OCI-LY1 (cell line): ENCODE results near the gene TDO2.

Experiments
- H2AFZ ChIP-seq: fragments of 200-600 bp; sonication (generic), shearing (Covaris generic); 2 replicates; pipeline ENCODE4 v1.6.0; 2014; ENCODE audit warnings: antibody characterized with exemption, mild to moderate bottlenecking, low read length
- H3F3A ChIP-seq: fragments of 200-600 bp; sonication (generic), shearing (Covaris generic); 2 replicates; pipeline ENCODE4 v1.6.0; 2014; ENCODE audit warnings: mild to moderate bottlenecking, antibody characterized with exemption, low read length, moderate library complexity; ENCODE audit not compliant: insufficient read depth
- H3K27ac ChIP-seq: fragments of 200-600 bp; sonication (generic); 2 replicates; pipeline ENCODE4 v1.5.1; 2014; ENCODE audit warnings: low read length, mixed run types, mild to moderate bottlenecking, low read depth; ENCODE audit not compliant: poor library complexity, severe bottlenecking
- H3K27me3 ChIP-seq: fragments of 200-600 bp; sonication (generic); 2 replicates; pipeline ENCODE4 v1.6.0; 2014; ENCODE audit warnings: antibody characterized with exemption, mild to moderate bottlenecking, low read length, moderate library complexity; ENCODE audit not compliant: insufficient read depth
- H3K36me3 ChIP-seq: fragments of 200-600 bp; sonication (generic); 2 replicates; pipeline ENCODE4 v1.6.1; 2014; ENCODE audit warnings: mild to moderate bottlenecking, antibody characterized with exemption, low read length, moderate library complexity, mixed read lengths; ENCODE audit not compliant: insufficient read depth
- H3K4me1 ChIP-seq: fragments of 200-600 bp; sonication (generic); 2 replicates; pipeline ENCODE4 v1.5.1; 2014; ENCODE audit warnings: mild to moderate bottlenecking, low read length, moderate library complexity; ENCODE audit not compliant: insufficient read depth, severe bottlenecking
- H3K4me2 ChIP-seq: fragments of 200-600 bp; sonication (generic), shearing (Covaris generic); 2 replicates; pipeline ENCODE4 v1.6.1; 2014; ENCODE audit warnings: low read length
- H3K4me3 ChIP-seq: fragments of 200-600 bp; sonication (generic); 2 replicates; pipeline ENCODE4 v1.5.1; 2014; ENCODE audit warnings: low read length, low read depth, mild to moderate bottlenecking, mixed read lengths; ENCODE audit not compliant: poor library complexity, severe bottlenecking
- H3K79me2 ChIP-seq: fragments of 200-600 bp; shearing (Covaris generic); 2 replicates; pipeline ENCODE4 v1.6.1; 2016; ENCODE audit warnings: mixed run types, low read length, mixed read lengths; ENCODE audit not compliant: insufficient read depth
- H3K9ac ChIP-seq: fragments of 200-600 bp; sonication (generic), shearing (Covaris generic); 2 replicates; pipeline ENCODE4 v1.6.1; 2014; ENCODE audit warnings: mild to moderate bottlenecking, low read length, mixed read lengths
- H3K9me2 ChIP-seq: fragments of 200-600 bp; sonication (generic), shearing (Covaris generic); 2 replicates; pipeline ENCODE4 v1.6.1; 2014; ENCODE audit warnings: low read depth, mild to moderate bottlenecking, low read length, mixed read lengths
- H3K9me3 ChIP-seq: fragments of 200-600 bp; shearing (Covaris generic); 2 replicates; pipeline ENCODE4 v1.6.1; 2014; ENCODE audit warnings: low read length, mixed read lengths
- H4K20me1 ChIP-seq: fragments of 200-600 bp; sonication (generic), shearing (Covaris generic); 2 replicates; pipeline ENCODE4 v1.6.0; 2016; ENCODE audit warnings: mild to moderate bottlenecking, low read length; ENCODE audit not compliant: insufficient read depth
- EZH2 ChIP-seq: fragments of 200-600 bp; sonication (generic), shearing (Covaris generic); IDR thresholded peaks from 2 replicates; pipeline ENCODE4 v1.8.0; 2017; ENCODE audit warnings: borderline replicate concordance, mixed run types, mild to moderate bottlenecking, antibody characterized with exemption, low read length, moderate library complexity, mixed read lengths
- TF ChIP-seq, protein P1 (sequence below): fragments of 200-600 bp; sonication (generic), shearing (Covaris generic); IDR thresholded peaks from 2 replicates; pipeline ENCODE4 v1.5.1; 2017; ENCODE audit warnings: mild to moderate bottlenecking, antibody characterized with exemption, low read length, moderate library complexity, mixed read lengths

The TDO2 gene

DNA sequence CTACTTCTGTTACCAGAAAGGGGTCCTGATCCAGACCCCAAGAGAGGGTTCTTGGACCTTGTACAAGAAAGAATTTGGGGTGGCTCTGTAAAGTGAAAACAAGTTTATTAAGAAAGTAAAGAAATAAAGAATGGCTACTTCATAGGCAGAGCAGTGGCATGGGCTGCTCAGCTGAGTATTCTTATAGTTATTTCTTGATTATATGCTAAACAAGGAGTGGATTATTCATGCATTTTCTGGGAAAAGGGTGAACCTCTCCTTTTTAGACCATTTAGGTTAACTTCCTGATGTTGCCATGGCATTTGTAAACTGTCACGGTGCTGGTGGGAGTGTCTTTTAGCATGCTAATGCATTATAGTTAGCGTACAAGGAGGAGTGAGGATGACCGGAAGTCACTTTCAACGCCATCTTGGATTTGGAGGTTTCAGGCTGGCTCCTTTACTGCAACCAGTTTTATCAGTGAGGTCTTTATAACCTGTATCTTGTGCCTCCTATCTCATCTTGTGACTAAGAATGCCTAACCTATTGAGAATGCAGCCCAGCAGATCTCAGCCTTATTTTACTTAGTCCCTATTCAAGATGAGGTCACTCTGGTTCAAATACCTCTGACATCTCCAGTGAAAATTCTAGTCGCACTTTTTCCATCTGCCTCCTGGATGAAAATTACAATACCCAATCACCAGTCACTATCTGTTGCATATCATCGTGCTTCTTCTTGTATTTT, 15.5 kb upstream of the TDO2 start:
- Histone ChIP-seq H3K27ac (no peak overlapping the region), H4K20me1 (no peaks in the 10 kb centered on the region), H3K9me2 (no peaks in the 10 kb centered on the region), H3K4me1 (no peaks in the 10 kb centered on the region), H3F3A (no peaks in the 10 kb centered on the region), H3K27me3 (no peaks in the 10 kb centered on the region), H3K36me3 (no peaks in the 10 kb centered on the region), H3K4me2 (no peak overlapping the region), H2AFZ (no peak overlapping the region), H3K4me3 (no peak overlapping the region), H3K9me3 (no peaks in the 10 kb centered on the region), H3K79me2 (no peaks in the 10 kb centered on the region), H3K9ac (no peak overlapping the region)
- TF ChIP-seq, protein P1, sequence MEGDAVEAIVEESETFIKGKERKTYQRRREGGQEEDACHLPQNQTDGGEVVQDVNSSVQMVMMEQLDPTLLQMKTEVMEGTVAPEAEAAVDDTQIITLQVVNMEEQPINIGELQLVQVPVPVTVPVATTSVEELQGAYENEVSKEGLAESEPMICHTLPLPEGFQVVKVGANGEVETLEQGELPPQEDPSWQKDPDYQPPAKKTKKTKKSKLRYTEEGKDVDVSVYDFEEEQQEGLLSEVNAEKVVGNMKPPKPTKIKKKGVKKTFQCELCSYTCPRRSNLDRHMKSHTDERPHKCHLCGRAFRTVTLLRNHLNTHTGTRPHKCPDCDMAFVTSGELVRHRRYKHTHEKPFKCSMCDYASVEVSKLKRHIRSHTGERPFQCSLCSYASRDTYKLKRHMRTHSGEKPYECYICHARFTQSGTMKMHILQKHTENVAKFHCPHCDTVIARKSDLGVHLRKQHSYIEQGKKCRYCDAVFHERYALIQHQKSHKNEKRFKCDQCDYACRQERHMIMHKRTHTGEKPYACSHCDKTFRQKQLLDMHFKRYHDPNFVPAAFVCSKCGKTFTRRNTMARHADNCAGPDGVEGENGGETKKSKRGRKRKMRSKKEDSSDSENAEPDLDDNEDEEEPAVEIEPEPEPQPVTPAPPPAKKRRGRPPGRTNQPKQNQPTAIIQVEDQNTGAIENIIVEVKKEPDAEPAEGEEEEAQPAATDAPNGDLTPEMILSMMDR = no peak
- TF ChIP-seq EZH2 = no peak

DNA sequence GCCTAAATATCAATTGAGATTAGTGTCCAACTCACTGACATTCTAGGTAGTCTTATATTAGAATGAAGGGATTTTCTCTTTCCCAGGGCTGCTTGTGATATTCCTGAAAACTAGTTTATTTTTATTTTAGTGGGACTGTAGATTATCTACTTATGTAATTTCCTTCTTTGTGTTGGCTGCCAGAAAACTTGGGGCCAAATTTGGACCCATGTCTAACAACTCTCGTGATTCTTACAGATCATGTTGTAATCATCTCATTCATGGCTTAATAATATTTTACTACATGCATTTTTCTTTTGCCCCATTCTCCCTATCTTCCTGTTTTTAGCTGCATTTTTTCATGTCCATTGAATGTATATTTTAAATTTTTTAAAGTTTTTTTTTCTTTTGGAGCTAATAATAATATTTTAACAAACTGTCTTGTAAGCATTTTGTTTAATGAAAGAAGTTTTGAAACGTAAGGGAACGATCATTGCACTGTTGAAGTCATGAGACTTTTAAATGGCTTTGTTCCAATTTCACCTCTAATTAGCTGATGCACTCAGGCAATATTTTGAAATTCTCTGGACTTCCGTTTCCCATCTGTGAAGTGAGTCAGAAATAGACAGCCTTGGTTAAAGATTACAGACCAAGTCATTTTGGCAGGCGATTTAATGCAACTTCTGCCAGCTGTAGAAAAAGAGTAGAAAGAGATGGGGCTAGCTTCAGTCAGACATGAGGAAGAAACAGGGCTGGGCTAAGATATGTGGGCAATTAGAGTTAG, 14.3 kb upstream of the TDO2 start:
- H2AFZ ChIP-seq = no peak overlapping the region
- H3K9ac ChIP-seq = no peak overlapping the region
- no peaks in the 10 kb centered on the region for H3K36me3 ChIP-seq
- H3K4me3 ChIP-seq = no peak overlapping the region
- H3K9me2 ChIP-seq = no peaks in the 10 kb centered on the region
- H3K79me2 ChIP-seq = no peaks in the 10 kb centered on the region
- H3K27me3 ChIP-seq = no peaks in the 10 kb centered on the region
- no peak overlapping the region for H3K4me2 ChIP-seq
- no peaks in the 10 kb centered on the region for H3K9me3 ChIP-seq
- H4K20me1 ChIP-seq = no peaks in the 10 kb centered on the region
- TF ChIP-seq, protein P1 = no peak
- no peak for TF ChIP-seq EZH2
- H3F3A ChIP-seq = no peaks in the 10 kb centered on the region
- H3K27ac ChIP-seq = no peak overlapping the region
- H3K4me1 ChIP-seq = no peaks in the 10 kb centered on the region

DNA sequence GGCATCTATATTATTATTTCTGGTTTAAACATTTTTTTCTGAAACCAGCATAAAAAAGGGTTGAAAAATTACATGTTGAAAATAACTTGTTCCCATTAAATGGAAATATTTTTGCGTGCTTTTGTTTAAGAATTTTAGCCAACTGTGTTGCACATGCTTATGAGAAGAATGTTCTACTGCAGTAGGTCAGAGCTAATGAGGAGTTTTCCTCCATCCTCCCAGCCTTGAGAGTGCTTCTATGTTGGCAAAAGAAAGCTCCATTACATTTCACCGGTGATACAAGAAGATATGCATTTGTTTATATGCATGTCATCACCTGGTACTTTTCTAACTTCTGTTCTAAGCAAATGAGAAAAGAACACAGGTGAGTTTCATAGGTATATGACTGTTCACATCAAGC, 13.6 kb upstream of the TDO2 start:
- H3K9ac ChIP-seq = no peak overlapping the region
- no peaks in the 10 kb centered on the region for H4K20me1 ChIP-seq
- H3K4me3 ChIP-seq = no peak overlapping the region
- H3K9me3 ChIP-seq = no peaks in the 10 kb centered on the region
- no peaks in the 10 kb centered on the region for H3K79me2 ChIP-seq
- H3K36me3 ChIP-seq = no peaks in the 10 kb centered on the region
- H3K27ac ChIP-seq = no peak overlapping the region
- no peak overlapping the region for H2AFZ ChIP-seq
- H3K9me2 ChIP-seq = no peaks in the 10 kb centered on the region
- no peaks in the 10 kb centered on the region for H3K27me3 ChIP-seq
- H3F3A ChIP-seq = no peaks in the 10 kb centered on the region
- TF ChIP-seq, protein P1 = no peak
- TF ChIP-seq EZH2 = no peak
- H3K4me1 ChIP-seq = no peaks in the 10 kb centered on the region
- H3K4me2 ChIP-seq = no peak overlapping the region
